ENCODE measurements around the gene PAN3.
A peak's percentile ranks its signal among the peaks of the same experiment; 100 is the strongest.

DNA sequence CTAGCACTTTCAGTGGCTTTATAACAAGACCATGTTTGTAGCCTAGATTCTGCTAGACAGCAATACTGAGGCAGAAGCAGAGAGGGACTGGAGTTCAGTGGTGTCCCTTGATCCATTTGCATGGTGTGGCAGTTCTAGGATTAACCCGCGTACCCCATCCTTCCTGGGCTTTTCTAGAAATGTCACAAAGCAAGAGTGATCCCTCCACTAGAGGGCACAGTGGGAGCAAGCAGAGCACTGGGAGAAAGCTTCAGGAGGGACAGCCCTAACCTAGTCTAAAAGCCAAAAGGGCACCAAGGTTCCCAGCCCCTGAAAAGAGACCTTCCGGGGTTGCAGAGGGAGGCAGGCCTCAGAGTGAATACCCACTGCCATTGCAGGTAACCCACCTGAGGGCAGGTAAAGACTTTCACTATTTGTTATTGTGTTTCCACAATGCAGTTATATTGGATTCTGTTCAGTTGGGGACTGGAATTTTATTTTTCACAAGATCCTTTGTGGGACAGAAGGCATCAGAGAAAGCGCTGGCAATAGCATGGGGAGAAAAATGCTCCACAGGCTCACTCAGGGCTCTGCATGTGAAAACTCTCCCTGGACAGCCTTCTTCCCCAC lies 185.9 kb downstream of the PAN3 start:
- TF ChIP-seq, protein P1, sequence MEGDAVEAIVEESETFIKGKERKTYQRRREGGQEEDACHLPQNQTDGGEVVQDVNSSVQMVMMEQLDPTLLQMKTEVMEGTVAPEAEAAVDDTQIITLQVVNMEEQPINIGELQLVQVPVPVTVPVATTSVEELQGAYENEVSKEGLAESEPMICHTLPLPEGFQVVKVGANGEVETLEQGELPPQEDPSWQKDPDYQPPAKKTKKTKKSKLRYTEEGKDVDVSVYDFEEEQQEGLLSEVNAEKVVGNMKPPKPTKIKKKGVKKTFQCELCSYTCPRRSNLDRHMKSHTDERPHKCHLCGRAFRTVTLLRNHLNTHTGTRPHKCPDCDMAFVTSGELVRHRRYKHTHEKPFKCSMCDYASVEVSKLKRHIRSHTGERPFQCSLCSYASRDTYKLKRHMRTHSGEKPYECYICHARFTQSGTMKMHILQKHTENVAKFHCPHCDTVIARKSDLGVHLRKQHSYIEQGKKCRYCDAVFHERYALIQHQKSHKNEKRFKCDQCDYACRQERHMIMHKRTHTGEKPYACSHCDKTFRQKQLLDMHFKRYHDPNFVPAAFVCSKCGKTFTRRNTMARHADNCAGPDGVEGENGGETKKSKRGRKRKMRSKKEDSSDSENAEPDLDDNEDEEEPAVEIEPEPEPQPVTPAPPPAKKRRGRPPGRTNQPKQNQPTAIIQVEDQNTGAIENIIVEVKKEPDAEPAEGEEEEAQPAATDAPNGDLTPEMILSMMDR (IDR thresholded peaks at IDR 0.05; ENCODE audit: low read length) = peak; percentile 72
- no peak for TF ChIP-seq EZH2 (IDR thresholded peaks at IDR 0.05; ENCODE audit: borderline replicate concordance, low read length)

All from OCI-LY1 (cell line).